K562 (cell line): ENCODE measurements around the gene ACTL10. TPM values are rescaled to one million over a fixed set of nuclear protein-coding genes. Genes with fewer than 3 reads are reported as not detected.

Experiments used
- BCLAF1 ChIP-seq, 2 experiments: fragments of 450-650 bp in 1 of 2; IDR thresholded peaks; 2 replicates each; pipeline ENCODE4 v1.6.1; 2011 to 2017; ENCODE audit warnings: low read depth in 2 of 2, antibody characterized with exemption in 1 of 2, borderline replicate concordance in 1 of 2, low read length in 1 of 2, mild to moderate bottlenecking in 1 of 2, mixed read lengths in 1 of 2; ENCODE audit not compliant: control insufficient read depth in 1 of 2
- BDP1 ChIP-seq: IDR thresholded peaks from 3 replicates; pipeline ENCODE4 v1.6.1; 2011; ENCODE audit not compliant: insufficient read length, insufficient read depth
- FIP1L1 ChIP-seq: fragments of 200-400 bp; formaldehyde crosslinking; IDR thresholded peaks from 2 replicates; pipeline ENCODE4 v1.6.1; 2018; ENCODE audit warnings: mild to moderate bottlenecking, low read depth, low read length; ENCODE audit not compliant: poor library complexity, severe bottlenecking
- GABPB2 ChIP-seq: fragments of 250-450 bp; sonication (Bioruptor Pico); conservative IDR thresholded peaks from 2 replicates; pipeline ENCODE4 v1.5.1; 2021; ENCODE audit warnings: mild to moderate bottlenecking
- JUND ChIP-seq, 2 experiments: IDR thresholded peaks; 2 replicates in 1 of 2; 3 replicates in 1 of 2; pipeline ENCODE4 v1.6.1; 2011; ENCODE audit warnings: borderline replicate concordance in 2 of 2, low read depth in 2 of 2, low read length in 2 of 2, improper control_type of control experiment in 1 of 2, missing biosample characterization in 1 of 2, missing genetic modification characterization in 1 of 2, missing genetic modification reagents in 1 of 2
- ZNF239 ChIP-seq: fragments of 250-450 bp; sonication (Bioruptor Pico); IDR thresholded peaks from 2 replicates; pipeline ENCODE4 v1.4.0; 2020; ENCODE audit warnings: mild to moderate bottlenecking
- ZNF586 ChIP-seq: fragments of 450-650 bp; formaldehyde crosslinking; conservative IDR thresholded peaks from 2 replicates; pipeline ENCODE4 v1.4.0; 2020; ENCODE audit warnings: mild to moderate bottlenecking, moderate library complexity
- polyA plus RNA-seq, 8 experiments: library from polyadenylated mRNA; depleted of rRNA in 4 of 8; stranded (reverse) in 5 of 8; unstranded in 3 of 8; fragments of >200 nt; fragmentation: Nextera tagmentation in 2 of 8; fragmentation: Illumina TruSeq in 1 of 8; extraction: Ambion mirVana in 2 of 8; extraction: Trizol in 1 of 8; gene quantifications; 2 replicates each; pipeline versions ENCODE4 v1.2.1 to v1.2.3, GENCODE V29; 2011 to 2014; ENCODE audit warnings: inconsistent platforms in 1 of 8, missing spikeins in 1 of 8
- total RNA-seq, 7 experiments: library from RNA; depleted of rRNA in 6 of 7; stranded (reverse); fragments of >200 nt in 6 of 7; fragmentation: Illumina TruSeq in 2 of 7; extraction: Trizol in 2 of 7; gene quantifications; 2 replicates each; pipeline versions ENCODE4 v1.2.1 to v1.2.3, GENCODE V29; 2011 to 2021; ENCODE audit warnings: low replicate concordance in 1 of 7
- TF ChIP-seq, protein P1 (sequence below), 2 experiments: fragments of 450-650 bp in 1 of 2; sonication (generic) in 1 of 2; formaldehyde crosslinking in 1 of 2; IDR thresholded peaks; 2 replicates each; pipeline versions ENCODE4 v1.7.1 to v1.9.0; 2016 to 2022; ENCODE audit warnings: inconsistent platforms in 1 of 2, mild to moderate bottlenecking in 1 of 2, missing genetic modification reagents in 1 of 2
- TF ChIP-seq, protein P2 (sequence below): fragments of 450-650 bp; IDR thresholded peaks from 2 replicates; pipeline ENCODE4 v1.6.1; 2016

Gene ACTL10
- total and polyA plus RNA-seq, 9 of the 15 experiments (the other 6 are each of a cell fraction or from before 2014, with no cell fraction given): 0.07 to 0.14 TPM; not detected in 7

GRCh38 chr20:33685328-33686099, 18.8 kb downstream of the ACTL10 start (continued):
- TF ChIP-seq BCLAF1 (IDR thresholded peaks at IDR 0.05; ENCODE audit: borderline replicate concordance in 1 of 2, control insufficient read depth in 1 of 2, low read depth in 2 of 2, low read length in 1 of 2): no peak
- TF ChIP-seq, protein P1, sequence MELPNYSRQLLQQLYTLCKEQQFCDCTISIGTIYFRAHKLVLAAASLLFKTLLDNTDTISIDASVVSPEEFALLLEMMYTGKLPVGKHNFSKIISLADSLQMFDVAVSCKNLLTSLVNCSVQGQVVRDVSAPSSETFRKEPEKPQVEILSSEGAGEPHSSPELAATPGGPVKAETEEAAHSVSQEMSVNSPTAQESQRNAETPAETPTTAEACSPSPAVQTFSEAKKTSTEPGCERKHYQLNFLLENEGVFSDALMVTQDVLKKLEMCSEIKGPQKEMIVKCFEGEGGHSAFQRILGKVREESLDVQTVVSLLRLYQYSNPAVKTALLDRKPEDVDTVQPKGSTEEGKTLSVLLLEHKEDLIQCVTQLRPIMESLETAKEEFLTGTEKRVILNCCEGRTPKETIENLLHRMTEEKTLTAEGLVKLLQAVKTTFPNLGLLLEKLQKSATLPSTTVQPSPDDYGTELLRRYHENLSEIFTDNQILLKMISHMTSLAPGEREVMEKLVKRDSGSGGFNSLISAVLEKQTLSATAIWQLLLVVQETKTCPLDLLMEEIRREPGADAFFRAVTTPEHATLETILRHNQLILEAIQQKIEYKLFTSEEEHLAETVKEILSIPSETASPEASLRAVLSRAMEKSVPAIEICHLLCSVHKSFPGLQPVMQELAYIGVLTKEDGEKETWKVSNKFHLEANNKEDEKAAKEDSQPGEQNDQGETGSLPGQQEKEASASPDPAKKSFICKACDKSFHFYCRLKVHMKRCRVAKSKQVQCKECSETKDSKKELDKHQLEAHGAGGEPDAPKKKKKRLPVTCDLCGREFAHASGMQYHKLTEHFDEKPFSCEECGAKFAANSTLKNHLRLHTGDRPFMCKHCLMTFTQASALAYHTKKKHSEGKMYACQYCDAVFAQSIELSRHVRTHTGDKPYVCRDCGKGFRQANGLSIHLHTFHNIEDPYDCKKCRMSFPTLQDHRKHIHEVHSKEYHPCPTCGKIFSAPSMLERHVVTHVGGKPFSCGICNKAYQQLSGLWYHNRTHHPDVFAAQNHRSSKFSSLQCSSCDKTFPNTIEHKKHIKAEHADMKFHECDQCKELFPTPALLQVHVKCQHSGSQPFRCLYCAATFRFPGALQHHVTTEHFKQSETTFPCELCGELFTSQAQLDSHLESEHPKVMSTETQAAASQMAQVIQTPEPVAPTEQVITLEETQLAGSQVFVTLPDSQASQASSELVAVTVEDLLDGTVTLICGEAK (IDR thresholded peaks at IDR 0.05): peak; percentile 52; the same call in 1 of the 2 replicates
- TF ChIP-seq, protein P1 (CRISPR knock-in tag; IDR thresholded peaks at IDR 0.05): no peak
- TF ChIP-seq JUND (IDR thresholded peaks at IDR 0.05; ENCODE audit: borderline replicate concordance, low read depth, low read length): 0 out of 2 replicates have a peak, but pooled peaks have one; percentile 8
- TF ChIP-seq JUND (tag; IDR thresholded peaks at IDR 0.05; ENCODE audit: borderline replicate concordance, low read depth, low read length): no peak
- no peak for TF ChIP-seq ZNF586
- no peak for TF ChIP-seq ZNF239 (CRISPR knock-in tag)
- no peak for TF ChIP-seq GABPB2 (CRISPR knock-in tag)
- TF ChIP-seq FIP1L1: no peak
- TF ChIP-seq, protein P2, sequence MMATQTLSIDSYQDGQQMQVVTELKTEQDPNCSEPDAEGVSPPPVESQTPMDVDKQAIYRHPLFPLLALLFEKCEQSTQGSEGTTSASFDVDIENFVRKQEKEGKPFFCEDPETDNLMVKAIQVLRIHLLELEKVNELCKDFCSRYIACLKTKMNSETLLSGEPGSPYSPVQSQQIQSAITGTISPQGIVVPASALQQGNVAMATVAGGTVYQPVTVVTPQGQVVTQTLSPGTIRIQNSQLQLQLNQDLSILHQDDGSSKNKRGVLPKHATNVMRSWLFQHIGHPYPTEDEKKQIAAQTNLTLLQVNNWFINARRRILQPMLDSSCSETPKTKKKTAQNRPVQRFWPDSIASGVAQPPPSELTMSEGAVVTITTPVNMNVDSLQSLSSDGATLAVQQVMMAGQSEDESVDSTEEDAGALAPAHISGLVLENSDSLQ: no peak
- no peak for TF ChIP-seq BDP1
